GM21367 (cell line): ENCODE results near the gene RASD2.

ENCODE experiments used
- ATAC-seq: cut with Tn5 transposase; IDR thresholded peaks from one replicate; pipeline ENCODE4 v1.9.1; 2021; ENCODE audit not compliant: unreplicated experiment

The RASD2 gene

DNA sequence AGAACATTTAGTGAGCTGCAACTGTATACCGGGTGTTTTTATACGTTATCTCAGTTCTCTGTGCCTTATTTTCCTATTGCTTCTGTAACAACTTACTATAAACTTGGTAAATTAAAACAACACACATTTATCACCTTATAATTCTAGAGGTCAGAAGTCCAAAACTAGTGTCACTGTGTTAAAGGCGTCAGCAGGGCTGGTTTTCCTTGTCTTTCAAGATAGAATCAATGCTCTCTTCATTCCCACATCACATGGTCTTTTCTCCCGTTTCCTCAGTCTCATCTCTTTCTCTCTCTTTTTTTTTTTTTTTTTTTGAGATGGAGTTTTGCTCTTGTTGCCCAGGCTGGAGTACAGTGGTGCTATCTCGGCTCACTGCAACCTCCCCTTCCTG, 40.4 kb downstream of the RASD2 start:
- ATAC-seq: no peak

DNA sequence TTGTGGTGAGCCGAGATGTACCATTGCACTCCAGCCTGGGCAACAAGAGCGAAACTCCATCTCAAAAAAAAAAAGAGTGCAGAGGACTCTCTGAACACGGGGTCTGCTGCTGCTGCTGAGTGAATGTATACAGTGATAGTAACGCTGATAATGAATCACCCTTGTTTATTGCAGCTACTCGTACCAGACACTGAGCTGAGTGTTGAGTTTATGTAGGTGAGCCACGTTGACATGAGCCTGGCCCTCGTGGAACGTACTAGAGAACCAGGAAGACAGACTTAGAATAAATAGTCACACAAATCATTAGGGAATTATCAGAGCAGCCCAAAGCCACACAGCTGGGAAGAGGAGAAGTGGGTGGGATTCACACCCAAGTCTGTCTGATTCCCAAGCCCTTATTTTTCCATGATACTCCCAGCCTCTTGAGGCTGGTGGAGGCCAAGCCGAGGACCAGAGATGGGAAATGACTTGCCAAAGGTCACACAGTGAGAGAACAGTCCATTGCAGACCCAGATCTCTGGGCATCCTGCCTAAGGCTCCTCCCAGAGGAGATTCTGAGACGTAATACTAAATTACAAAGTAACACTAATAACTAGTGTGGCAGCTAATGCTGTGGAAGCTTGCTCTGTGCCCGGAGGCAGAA, 41.7 kb downstream of the RASD2 start:
- ATAC-seq: no peak

DNA sequence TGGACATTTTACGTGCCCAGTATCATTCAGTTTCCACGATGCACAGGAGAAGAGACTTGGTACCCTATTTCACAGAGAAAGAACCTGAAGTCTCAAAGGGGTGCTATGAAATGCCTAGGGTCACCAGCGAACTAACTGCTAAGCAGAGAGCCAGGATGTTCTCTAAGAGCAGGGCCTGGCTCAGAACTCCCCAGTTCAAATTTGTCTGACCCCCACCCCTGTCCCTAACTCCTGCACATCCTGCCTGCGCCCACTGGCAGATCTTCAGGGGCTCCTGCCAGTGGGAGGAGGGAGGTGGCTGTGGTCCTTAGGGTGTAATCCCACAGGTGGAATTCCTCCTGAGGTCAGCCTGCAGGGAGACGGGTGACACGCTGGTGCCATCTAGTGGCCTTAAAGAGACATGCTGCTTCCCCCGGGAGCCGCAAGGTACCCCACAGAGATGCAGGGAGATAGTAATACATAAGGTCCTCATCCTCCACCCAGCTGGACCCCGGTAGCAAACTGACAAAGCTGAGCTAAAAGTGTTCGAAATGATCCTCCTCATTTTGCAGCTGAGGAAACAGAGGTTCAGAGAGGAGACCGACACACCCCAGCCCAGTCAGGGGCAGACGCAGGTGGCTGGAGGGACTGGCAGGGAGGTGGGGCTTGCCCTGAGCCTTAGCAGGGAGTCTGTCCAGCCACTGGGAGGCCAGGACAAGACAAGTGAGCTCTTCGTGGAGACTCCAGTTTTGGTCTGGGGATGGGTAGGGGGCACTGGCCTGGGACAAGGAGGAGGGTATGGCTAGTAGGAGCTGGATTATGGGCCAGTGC, 42.4 kb downstream of the RASD2 start:
- no peak for ATAC-seq

DNA sequence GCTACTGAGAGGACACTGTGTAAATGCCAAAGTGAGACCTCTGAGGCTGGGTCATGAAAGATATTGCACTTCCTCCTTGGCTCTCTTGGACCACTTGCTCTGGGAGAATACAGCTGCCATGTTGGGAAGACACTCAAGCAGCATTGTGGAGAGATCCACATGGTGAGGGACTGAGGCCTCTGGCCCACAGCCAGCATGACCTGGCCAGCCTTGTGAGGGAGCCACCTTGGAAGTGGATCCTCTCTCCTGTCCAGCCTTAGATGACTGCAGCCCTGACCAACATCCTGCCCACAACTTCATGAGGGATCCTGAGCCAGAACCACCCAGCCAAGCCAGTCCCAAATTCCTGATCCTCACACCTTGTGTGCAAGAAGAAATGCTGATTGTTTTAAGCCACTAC, 46.1 kb downstream of the RASD2 start:
- ATAC-seq: no peak

DNA sequence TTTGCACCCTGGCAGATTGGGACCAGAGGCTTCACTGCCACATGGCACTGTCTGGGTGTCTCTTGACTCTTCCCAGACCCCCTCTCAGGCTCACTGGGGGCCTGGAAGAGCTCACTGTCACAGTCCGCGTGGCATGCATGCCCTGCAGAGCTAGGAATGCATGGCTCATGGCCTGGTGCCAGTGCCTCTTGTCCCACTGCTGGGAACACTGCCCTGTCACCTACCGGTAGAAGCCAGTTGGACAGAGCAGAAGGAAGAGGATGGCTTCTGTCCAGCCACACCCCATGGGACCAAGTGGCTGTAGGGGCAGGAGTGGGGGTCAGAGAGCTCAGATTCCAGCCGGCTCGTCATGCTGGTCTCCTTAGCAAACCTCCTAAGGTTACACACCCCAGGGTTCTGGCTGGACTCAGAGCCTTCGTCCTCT, 46.8 kb downstream of the RASD2 start:
- ATAC-seq: no peak

DNA sequence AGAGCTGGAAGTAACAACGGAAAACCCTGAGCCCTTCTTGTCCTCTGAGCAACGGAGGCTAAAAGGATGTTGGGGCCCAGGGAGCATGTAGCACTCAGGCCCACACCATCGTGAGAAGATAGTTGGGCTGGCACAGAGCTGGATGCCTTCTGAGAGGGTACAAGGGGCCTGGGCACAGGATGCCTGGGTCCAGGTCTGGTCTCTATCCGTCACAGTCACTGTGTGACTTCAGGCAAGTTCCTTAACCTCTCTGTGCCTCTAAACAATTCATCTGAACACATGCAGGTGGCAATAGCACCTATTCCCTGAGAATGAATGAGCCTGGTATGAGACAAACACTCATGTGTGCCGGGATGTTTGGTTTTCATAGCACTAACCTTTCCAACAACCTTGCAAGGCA, 47.3 kb downstream of the RASD2 start:
- ATAC-seq: no peak

DNA sequence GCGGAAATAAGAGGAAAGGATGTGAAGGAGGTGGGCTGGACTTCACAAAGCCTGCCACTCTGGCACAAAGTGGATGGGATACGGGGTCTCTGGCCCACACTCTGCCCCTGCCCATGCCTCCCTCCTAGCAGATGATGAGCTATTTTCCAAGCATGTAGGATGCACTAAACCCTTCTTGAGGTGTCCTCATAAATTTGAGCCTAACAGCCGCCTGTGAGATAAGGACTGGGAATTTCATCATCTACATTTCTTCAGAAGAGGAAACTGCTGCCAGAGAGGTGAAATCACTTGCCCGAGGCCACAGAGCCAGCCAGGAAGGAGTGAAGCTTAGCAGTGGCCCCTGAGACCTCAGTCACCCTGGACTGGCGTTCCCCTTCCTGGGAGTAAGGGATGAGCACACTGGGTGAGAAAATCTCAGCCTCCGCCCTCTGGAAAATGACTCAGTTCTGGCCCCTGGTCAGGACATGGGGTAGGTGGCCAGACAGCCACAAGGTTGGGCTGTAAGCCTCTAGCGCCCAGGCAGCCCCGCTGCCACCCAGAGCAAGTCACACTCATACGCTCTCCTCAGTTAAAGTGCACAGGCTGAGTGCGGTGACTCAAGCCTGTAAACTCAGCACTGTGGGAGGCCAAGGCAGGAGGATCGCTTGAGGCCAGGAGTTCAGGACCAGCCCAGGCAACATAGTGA, 48.6 kb downstream of the RASD2 start:
- ATAC-seq: no peak

DNA sequence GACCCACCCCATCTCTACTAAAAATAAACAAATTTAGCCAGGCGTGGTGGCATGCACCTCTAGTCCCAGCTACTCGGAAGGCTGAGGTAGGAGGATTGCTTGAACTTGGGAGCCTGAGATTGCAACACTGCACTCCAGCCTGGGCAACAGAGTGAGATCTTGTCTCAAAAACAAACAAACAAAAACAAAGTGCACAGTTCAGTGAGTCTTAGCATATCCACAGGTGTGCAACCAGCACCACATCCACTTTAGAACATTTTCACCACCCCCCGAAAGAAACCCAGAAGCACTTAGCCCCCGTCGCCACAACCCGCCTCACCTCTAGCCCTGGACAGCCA, 49.1 kb downstream of the RASD2 start:
- no peak for ATAC-seq

DNA sequence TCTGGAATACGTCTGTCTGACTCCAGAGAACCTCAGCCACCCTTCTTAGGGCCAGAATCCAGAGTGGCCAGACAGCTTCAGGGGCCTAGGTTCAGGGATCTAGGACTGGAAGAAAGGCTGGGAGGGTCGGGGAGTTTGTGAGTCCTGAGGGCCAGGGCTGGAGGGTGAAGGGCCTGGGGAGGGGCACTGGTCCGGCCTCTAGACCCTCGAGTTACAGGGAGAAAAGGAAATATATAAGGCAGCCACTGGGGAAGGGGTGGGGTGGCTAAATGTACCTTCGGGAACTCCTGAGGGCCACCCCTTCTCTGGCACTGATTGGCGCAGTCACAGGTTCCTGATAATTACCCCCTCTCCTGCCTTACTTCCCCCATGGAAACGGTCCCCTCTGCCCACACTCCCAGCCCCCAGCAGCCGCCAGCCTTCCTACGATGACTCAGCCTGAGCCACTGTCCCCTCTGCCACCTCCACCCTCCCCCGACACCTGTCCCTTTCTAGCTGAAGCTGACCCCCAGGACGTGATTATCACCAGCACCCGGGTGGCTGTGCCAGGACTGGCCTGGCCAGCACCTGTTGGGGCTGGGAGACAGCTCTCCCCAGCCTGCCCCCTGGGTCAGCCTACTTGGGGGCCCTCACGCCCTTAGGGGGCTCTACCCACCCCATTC, 50.1 kb downstream of the RASD2 start:
- no peak for ATAC-seq

DNA sequence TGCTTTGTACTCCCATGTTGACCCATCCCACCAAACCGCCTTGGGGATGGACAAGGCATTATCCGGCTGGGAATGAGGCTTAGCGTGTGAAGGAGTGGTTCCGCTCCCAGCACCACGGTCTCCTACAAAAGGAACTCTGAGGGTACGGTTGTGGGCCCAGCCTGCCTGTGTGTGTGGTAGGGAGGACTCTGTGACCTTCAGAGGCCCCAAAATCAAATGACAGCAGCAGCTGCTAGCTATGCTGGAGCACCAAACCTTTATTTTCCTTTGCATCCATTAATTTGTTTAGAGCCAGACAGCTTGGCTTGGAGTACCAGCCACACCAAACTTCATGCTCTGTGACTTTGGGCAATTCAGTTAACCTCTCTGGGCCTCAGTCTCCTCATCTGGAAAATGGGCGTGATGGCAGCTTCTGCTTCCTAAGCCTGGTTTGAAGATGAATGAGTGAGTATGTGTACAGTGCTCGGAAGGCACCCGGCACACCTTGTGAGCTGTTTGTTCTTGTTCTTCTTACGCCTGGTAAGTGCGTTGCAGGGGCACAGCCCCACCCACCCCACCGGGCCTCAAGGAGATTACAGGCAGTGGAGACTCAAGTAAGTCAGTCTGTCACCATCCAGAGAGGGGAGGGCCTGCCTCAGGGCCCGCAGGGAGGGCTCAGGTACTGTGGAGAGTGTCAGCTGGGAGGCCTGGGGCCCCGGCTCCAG, 51.2 kb downstream of the RASD2 start:
- ATAC-seq: no peak

DNA sequence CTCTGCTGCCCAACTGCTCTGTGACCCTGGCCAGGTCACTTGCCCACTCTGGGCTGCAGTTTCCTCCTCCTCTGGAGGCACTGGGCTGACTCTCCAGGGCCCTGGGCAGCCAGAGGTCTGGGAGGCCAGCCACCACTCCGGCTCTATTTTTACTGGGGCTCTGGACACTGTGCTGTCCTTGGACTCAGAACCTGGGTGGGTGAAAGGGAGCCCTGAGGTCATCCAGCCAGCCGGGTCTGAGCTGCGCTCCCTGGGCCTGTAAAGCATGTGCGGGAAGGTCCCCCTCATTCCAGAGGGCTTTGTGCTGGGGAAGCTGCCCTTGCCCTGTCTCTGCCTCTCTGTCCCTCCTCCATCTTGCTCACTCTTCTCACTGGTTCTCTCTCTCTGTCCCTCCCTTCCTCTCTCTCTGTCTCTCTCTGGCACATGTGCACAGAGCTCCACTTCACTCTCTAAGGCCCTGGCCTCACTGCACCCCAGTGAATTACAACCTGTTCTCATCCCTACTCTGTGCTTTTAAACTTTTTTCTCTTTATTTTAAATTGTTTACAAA, 51.9 kb downstream of the RASD2 start:
- ATAC-seq: no peak

DNA sequence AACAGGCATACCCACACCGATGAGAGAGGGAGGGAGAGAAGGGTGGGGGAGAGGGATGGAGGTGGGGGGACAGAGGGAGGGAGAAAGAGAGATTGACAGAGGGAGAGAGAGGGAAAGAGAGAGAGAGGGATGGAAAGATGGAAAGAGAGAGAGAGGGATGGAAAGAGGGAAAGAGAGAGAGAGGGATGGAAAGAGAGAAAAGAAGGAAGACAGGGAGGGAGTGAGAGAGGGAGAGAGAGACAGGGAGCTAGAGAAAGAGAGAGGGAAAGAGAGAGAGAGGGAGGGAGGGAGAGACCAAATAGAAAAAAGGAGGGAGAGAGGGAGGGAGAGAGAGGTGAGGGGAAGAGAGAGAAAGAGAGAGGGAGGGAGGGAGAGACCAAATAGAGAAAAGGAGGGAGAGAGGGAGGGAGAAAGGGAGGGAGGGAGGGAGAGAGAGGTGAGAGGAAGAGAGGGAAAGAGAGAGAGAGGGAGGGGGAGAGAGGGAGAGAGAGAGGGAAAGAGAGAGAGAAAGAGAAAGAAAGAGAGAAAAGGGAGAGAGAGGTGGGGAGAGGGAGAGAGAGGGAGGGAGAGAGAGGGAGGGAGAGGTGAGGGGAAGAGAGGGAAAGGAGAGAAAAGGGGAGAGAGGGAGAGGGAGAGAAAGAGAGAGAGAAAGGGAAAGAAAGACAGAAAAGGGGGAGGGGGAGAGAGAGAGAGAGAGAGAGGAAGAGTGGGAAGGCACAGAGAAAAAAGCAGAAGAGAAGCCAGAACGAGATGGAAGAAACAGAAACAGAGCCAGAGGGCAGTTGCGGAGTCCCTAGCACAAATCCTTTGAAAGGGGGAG, 52.6 kb downstream of the RASD2 start:
- ATAC-seq: no peak

DNA sequence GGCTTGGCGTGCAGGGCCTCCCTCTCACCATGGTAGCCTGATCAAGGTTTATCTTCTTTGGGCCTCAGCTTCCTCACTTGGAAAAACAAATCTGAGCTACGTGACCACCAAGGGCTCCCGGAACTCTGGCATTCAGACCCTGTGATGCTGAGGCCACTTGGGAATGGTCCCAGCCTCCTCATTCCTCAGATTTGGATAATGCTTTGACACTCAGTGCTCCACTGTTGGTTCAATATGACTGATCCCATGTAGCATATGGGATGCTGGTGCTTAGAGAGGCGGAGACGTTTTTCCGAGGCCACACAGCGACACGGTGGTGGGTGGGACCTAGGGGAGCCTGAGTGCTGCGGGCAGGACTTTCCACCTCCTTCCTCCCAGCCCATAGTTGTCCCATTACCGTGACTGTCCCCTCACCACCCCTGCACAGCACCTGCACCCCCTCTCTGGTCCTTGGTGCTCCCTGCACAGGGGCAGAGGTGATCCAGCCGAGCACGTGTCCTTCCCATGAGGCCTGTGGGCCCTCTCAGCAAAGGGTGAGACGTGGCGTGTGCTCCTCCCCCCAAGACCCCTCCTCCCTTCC, 53.4 kb downstream of the RASD2 start:
- ATAC-seq: no peak

DNA sequence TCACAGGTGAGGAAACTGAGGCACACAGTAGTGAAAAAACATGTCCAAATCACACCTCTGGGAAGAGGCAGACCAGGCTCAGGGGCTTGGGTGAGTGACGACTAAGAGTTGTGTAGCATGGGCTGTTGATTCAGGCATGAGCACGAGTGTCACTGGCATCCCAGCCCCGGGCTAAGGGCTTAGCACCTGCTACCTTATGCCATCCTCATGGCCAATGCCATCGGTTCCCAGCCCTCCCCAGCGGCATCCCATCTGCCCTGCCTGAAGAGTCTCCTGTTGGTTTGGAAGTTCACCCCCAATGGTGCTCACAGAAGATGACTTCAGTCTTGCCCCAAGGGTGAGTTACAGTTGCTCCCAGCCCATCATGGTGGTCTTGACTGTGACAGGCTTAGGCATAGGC, 54.1 kb downstream of the RASD2 start:
- no peak for ATAC-seq

DNA sequence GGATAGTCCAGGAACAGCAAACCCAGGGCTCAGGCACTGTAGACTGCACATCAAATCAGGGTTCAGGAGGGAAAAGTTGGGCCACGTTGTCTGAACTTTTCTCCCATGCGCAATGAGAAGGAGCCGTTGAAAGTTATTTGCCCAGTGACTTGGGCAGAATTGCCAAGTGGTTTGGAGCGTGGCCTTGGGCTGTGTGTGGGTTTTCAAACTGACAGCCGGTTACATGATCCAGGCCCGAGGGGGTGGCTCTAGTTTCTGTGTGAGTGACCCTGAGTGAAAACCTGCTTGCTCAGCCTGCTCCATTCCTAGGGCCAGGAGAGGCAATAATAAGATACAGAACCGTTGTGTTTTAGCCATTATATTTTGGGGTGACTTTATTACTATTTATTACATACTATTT, 56.2 kb downstream of the RASD2 start:
- ATAC-seq: no peak

DNA sequence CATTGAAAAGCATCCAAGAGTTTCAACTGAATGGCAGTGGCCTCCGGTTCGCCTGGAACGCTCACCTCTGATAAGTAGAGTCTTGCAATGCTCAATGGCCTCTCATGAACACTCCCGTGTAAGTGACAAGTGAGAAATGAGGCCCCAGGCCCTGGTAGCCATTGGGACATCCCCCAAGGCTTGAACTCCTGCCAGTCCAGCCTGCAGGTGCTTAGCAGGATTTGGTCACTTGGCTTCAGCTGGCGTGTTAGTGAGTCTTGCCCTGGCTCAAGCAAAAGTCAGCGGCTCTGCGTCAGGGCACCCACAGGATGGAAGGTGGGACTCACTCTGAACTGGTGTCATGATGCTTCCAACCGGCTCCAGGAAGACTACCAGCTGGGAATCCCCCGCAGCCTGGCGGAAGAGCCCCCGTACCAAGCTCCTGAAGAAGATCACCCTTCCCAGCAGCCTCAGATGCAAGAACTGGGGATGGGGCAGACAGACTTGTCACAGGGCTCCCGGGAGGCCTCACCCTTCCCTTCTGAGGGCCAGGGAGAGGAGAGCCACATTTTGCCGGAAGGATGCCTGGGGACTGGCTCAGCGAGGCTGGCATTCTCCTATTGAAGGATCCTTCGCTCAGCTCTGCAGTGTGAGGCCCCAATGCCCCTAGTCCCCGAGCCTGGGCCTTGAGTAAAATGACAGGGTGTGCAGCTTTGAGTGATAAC, 57.2 kb downstream of the RASD2 start:
- ATAC-seq: no peak

DNA sequence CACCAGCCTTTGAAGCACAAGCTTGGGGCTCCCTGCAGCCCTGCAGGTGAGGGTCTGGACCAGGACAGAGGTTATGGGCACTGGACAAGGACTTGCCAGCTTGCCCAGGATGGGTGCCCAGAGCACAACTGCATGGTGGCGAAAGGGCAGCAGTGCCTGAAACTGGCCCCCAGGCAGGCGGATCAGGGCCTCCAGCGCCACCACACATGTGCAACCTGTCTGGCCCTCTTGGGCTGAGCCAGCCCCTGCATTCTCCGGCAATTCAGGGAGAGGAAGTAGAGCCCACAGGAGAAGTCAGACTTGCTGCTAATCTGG, 57.7 kb downstream of the RASD2 start:
- no peak for ATAC-seq

DNA sequence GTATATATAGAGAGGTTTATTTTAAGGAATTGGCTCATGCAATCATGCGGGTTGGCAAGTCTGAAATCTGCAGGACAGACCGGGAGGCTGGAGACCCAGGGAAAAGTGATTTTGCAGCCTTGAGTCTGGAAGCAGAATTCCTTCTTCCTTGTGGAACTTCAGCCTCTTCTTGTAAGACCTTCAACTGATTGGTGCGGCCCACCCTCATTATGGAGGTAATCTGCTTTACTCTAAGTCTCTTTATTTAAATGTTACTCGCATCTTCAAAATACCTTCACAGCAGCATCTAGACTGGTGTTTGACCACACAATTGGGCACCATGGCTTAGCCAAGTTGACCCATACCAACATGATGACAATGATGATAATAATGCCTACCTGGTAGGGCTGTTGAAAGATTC, 58.7 kb downstream of the RASD2 start:
- no peak for ATAC-seq

DNA sequence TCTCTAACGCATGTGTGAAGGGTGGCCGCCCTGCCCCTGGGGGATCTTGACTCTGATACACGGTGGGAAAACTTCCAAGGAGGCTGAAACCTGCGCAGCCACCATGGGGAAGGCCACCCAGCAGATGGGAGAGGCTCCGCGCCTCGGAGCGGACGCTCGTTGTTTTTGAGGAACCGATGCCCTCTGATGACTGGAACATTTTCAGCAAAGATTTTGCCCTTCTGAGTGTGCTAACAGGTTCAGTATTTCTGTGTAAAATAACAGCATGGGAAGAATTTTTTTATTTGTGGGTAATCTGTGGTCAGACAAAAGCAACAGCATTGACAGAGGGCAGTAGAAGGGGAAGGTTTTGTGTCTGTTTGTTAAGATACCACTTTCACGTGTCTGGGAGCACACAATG, 59.8 kb downstream of the RASD2 start:
- no peak for ATAC-seq
